OCI-LY7 (cell line): ENCODE data around the gene FKBP2.

Experiments used
- EZH2phosphoT487 ChIP-seq: fragments of 200-600 bp; sonication (generic); IDR thresholded peaks from 2 replicates; pipeline ENCODE4 v1.6.1; 2018; ENCODE audit warnings: low read depth, borderline replicate concordance, mild to moderate bottlenecking, mixed run types, antibody characterized with exemption, low read length, moderate library complexity, mixed read lengths
- TF ChIP-seq, protein P1 (sequence below): fragments of 200-600 bp; sonication (generic); conservative IDR thresholded peaks from 2 replicates; pipeline ENCODE4 v1.5.1; 2014; ENCODE audit warnings: mild to moderate bottlenecking, antibody characterized with exemption, low read length, moderate library complexity, mixed read lengths

- TF ChIP-seq, protein P1, sequence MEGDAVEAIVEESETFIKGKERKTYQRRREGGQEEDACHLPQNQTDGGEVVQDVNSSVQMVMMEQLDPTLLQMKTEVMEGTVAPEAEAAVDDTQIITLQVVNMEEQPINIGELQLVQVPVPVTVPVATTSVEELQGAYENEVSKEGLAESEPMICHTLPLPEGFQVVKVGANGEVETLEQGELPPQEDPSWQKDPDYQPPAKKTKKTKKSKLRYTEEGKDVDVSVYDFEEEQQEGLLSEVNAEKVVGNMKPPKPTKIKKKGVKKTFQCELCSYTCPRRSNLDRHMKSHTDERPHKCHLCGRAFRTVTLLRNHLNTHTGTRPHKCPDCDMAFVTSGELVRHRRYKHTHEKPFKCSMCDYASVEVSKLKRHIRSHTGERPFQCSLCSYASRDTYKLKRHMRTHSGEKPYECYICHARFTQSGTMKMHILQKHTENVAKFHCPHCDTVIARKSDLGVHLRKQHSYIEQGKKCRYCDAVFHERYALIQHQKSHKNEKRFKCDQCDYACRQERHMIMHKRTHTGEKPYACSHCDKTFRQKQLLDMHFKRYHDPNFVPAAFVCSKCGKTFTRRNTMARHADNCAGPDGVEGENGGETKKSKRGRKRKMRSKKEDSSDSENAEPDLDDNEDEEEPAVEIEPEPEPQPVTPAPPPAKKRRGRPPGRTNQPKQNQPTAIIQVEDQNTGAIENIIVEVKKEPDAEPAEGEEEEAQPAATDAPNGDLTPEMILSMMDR = no peak
- no peak for TF ChIP-seq EZH2phosphoT487
Measured at GRCh38 chr11:64245797-64246620, 5.1 kb downstream of the FKBP2 start.
